HG03135 (cell line): ENCODE results near the gene CRYBA2.

Experiments
- ATAC-seq: cut with Tn5 transposase; IDR thresholded peaks from one replicate; pipeline ENCODE4 v1.9.1; 2021; ENCODE audit warnings: mild to moderate bottlenecking, moderate library complexity; ENCODE audit not compliant: unreplicated experiment

The CRYBA2 gene

DNA sequence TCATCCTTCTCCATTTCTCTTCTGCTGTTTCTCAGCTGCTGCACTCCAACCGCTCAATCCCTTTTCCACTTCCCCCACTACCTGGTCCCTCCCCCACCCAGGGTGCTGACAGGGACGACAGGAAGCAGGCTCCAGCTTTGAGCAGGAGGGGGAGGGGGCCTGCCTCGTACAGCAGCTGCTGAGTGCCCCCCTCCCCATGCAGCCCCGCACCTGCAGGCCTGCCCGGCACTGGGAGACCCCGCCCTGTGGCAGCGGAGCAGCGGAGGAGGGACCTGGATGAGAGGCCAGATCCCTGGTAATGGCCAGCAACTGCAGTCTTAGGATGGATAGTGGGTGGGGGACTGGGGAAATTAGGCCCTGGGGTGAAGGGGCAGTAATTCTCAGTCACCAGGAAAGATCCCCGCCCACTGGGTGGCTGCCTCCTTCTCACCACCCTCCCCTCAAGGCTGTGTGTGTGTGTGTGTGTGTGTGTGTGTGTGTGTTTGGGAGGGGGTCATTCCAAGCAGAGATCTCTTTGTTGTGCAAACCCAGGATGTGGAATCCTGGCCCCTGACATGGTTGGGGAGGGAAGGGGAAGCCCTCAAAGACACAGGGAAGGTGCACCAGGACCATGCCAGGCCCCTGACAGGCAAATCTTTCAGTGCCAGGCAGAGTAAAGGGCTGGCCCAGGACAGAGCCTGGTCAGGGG is 6.8 kb upstream of the CRYBA2 start:
- no peak for ATAC-seq

DNA sequence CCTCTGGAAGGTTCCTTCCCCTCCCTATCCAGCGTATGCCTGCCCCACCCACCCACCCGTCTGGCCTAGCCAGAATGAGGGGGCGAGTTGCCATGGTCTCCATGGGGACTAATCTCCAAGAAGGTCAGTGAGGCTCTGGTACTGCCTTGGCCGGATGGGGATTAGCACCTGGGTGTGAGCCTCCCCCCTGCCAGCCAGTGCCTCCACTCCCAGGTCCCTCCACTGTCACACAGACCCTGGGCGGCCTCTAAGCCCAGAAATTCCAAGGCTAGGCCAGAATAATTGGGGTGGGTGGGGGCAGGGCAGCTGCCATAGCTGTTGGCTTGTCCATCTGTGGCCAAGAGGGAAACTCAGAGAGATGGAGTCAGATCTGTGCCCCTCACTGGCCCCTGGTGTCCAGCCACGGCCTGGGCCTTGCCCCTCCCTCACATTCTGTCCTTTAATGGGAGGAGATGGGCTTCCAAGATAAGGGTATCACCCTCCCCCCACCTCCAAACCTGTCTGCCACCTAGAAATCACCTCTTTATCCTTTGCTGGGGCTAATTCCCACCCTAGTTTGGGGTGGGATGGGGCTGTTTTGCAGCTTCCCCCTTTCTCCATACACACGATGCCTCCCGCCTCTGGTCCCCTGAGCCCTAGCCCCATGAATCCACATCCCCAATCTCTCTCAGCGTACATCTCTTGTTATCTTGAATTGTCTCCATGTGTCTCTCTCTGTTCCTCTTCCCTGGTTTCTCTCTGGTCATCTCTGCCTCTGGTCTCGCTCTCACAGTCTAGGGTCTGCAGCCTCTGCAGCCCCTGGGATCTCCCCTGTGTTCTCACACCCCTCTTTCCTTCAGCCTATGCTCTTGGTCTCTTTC is 6.0 kb upstream of the CRYBA2 start:
- no peak for ATAC-seq

DNA sequence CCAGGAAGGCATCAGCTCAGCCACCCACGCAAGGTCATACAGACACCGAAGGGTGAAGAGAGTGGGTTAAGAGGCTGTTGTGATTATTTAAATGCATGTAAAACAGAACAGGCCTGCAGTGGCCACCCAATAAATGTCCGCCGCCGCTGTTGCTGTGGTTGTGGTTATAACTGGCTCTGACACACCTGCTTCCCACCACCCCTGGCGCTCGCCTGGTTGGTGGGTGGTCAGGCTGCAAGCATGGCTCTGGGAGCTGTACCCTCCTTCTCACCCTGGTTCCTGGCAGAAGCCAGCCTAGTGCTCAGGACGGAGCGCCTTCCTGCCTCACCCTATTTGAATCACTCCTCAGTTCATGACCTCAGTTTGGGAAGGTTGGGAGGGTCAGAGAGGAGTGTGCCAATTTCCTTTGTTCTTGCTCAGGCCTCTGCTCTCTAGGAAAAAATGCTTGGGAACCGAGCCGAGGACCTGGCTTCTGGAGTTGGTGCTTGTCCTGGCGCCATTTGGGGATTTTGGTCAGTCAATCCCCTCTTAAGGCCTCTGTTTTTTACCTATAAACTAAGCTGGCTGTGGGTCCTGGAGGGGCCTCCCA is 5.3 kb upstream of the CRYBA2 start:
- no peak for ATAC-seq

DNA sequence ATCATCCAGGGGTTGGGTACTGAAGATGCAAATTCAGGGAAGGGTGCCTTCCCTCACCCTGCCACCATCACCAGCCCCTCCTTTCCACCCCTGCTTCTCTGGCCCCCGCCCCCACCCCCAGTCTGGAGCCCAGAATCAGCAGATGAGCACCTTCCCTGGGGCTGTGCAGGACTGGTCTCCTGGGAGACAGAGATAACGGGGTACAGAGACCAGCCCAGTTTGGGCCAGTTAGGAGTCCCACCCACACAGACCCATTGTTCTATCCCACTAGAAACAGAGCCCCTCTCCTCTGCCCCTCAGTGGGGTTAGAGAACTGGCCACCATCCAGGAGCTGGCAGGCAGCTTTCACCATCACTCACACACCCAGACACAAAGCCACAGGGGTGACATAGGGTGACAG is 4.5 kb upstream of the CRYBA2 start:
- ATAC-seq: no peak

DNA sequence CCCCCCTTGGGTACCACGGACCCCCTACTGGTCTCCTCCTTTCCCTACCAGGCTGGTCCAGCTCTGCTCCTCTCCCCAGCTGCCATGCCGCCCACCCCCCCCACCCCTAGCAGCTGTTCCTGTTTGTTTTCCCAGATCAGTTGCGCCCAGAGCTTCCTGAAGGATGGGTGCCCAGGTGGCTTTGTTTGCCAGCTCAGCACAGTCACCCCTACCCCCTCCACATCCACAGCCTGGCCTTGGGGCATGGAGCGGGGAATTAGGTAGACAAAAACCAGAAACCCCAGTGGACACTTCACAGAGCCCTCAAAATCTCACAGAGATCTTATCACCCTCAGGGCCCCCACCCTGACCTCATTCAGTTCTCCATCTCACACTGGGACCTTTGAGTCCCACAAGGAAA is 3.7 kb upstream of the CRYBA2 start:
- ATAC-seq: no peak

DNA sequence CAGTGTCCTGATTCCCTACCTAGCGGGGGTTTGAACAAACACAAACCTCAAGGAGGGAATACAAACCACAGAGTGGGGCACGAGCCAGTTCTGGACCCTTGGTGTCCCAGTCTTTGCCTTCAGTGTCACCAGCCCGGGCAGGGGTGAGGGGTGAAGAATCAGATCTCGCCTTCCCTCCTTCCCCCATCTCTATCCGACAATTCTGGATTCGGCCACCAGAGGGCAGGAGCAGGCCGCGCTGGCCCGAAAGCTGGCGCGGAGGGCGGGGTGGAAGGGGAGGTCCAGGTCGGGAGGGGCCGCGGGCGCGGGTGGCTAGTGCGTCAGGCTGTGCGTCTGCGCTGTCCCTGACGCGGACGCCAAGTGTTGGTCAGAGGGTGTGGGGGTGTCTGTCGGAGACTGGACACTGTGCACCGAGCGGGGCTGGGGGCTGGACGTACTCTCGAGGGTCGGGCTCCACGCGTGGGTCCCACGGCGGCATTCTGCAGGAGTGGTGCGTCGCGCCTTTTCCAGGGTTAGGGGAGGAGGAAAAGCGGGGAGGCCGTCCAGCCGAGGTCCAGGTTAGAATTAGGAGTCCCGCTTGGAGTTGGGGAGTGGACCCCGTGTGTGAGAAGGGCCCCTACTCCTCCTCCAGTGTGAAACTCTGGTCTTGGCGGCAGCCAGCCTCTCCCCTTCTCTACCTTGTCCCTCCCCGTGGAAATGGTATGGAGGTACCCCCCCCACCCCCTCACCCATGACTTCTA is 2.9 kb upstream of the CRYBA2 start:
- ATAC-seq: peak; percentile 57

DNA sequence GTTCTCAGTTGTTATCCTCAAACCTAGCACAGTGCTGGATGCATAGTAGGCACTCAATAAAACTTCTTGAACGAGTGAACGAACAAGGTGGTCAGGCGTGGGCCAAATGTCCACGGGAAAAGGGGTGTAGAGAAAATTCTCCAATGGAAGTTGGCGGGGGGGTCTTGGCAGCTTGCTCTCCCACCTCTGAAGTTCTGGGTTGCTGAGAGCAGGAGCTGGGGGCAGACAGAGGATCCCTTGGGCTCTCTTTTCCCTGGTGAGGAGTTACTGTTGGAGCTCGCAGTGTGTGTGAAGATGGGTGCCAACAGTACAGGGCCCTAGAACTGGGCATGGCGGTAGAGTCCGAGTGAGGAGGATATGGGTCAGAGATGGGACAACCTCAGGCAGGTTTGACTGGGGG is 2.3 kb upstream of the CRYBA2 start:
- no peak for ATAC-seq

DNA sequence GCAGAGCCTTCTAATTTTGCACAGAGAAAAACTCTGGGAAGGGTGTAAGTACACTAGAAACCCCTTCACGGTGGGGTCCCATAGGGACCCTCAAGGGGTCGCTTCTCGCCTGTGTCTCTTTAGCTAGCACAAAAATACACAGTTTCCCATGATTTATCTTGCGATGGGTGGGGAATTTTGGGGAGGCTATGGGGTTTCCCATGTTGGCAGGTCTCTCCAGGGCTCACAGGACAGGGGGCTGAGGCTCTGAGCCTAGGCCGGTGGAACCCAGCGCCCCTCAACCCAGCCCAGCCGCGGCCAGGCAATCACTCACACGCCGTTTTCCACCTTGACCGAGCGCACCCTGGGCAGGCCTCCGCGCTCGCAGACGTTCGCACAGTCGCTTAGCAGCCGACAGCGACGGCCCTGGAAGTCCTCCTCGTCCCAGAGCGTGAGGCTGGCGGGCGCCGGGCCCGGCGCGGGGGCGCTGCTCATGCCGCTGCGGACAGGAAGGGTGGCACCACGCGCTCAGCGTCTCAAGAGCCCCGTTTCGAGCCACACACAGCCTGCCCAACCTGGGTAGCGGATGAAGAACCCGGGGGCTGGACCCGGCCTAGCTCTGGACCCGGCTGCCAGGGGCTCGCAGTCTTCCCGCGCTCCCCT is 398 bp downstream of the CRYBA2 start:
- no peak for ATAC-seq

DNA sequence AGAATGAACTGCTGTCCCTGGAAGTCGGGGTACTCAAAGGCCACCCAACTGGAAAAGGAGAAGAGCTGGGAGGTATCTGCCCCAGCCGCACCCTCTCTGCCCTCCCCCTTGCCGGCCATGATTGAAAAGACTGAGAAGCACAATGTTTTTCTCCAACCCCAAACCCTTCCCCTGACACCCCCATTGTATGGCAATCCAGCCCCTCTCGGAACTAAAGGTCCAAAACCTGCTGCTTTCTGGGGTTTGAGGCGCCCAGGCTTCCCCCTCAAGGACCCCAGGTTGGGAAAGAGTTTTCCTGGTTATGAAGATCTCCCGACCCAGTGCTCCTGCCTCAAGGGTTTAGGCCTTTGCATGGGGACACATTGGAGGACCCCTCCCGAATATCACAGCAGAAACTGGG is 1.0 kb downstream of the CRYBA2 start:
- no peak for ATAC-seq

DNA sequence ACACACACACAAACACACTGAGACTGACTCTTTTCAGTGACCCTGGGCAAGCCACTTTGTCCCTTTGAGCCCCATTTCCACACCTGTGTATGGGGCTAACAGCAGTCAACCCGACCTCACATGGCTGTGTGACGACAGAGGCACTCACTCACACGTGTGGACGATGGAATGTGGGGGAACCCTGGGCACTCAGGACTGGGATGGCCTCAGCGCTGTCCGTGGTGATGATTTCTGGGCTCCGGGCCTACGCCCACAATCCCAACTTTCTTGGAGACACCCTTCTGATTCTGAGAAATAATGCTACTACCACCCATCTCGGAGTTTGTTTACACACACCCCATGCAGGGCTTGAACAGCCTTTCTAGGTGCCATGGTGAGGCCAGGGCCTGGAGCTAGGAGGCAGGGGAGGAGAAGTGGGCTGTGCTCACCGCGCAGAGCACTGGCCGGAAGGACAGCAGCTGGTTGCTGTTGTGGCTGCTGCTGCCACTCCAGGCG is 1.5 kb downstream of the CRYBA2 start:
- no peak for ATAC-seq

DNA sequence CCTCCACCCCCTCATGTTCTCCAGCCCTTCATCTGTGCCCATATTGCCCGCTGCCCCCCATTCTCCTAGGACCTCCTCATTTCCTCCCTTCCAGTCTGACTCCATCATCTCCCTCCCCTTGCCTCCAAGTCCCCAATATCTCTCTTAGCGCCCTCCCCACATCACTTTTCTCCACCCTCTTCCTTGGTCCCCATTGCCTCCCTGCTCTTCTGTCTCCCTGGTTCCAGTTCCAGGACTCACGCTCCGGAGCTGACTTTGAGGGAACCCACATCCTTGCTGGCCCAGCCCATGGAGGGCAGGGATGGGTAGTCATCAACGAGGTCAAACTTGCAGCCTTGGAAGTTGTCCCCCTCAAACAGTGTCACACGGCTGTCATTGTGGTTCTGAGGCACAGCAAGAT is 2.6 kb downstream of the CRYBA2 start:
- ATAC-seq: no peak

DNA sequence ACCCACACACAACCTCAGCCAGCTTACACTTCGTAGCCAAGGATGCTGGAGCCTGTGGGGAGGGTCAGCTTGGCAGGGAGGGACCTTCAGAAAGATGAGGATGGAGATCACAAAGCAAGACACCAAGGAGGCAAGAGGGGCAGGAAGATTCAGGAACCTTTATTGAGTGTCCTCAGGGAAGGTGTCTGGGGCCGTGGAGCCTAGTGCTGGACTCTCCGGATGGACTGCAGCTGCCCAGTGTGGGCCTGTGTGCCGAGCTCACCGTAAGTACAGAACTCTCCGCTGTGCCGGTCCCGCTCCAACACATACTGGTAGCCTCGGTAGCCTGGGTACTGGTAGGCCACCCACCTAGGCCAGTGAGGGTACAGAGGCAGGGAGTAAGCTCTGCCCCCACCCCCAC is 3.2 kb downstream of the CRYBA2 start:
- no peak for ATAC-seq

DNA sequence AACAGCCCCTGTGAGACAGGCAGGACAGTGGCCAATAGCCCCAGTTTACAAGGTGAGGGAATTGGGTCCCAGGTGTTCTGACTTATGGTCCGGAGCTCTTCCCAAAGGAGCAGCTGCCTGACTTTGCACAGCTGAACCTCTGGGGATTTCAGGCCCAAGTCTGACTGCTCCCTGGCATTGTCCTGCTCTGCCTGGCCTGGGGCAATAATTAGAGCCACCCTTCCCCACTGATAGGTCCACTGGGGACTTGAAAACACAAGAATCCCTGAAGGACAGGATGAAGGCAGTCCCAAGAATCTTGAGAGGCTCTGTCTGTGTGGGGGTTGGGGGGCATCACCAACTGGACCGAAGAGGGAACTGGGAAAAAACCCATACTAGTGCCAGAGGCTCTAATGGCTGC is 4.6 kb downstream of the CRYBA2 start:
- no peak for ATAC-seq

DNA sequence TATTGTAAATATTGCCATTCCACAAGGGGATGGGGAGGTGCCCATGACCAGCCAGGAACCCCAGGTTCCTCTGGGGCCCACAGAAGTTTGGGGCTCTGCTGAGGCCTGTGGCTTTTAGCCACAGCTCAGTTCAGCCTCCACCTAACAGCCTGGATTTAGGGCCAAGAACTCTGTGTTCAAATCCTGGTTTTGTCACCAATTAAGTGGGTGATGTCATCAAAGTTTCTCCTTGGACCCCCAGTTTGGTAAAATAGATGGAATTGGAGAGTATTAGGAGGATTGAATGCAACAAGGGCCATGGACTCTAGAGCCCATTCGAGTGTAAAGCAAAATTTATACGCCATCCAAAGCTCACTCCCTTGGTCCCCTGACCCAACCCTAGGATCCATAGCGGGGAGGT is 5.1 kb downstream of the CRYBA2 start:
- no peak for ATAC-seq

DNA sequence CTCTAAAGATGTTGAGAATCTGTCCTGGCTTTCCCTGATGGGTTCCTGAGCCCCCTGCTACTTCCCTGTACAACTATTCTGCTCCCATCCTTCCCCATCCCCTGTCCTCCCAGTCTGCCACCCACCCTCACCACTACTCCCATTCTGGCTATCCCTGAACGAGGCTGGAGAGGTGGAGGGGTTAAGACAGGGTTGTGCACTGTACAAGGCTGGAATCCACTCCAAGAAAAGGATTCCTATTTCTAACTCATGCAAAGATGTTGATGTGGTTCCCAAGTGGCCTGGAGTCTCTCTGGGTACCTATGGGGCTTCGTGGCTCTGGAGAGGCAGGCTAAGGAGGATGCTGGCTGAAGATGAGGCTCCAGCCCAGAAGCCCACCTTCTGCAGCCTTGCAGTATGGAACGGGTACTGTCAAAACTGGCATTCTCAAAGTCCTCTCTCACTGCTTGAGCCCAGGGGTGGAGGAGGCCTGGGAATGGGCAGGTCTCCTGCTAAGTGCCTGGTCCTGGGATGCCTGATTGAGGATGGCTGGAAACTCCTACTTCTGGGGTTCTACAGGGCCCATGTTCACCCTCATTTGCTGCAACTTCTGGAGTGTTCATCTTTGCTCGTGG is 7.0 kb downstream of the CRYBA2 start:
- ATAC-seq: no peak

DNA sequence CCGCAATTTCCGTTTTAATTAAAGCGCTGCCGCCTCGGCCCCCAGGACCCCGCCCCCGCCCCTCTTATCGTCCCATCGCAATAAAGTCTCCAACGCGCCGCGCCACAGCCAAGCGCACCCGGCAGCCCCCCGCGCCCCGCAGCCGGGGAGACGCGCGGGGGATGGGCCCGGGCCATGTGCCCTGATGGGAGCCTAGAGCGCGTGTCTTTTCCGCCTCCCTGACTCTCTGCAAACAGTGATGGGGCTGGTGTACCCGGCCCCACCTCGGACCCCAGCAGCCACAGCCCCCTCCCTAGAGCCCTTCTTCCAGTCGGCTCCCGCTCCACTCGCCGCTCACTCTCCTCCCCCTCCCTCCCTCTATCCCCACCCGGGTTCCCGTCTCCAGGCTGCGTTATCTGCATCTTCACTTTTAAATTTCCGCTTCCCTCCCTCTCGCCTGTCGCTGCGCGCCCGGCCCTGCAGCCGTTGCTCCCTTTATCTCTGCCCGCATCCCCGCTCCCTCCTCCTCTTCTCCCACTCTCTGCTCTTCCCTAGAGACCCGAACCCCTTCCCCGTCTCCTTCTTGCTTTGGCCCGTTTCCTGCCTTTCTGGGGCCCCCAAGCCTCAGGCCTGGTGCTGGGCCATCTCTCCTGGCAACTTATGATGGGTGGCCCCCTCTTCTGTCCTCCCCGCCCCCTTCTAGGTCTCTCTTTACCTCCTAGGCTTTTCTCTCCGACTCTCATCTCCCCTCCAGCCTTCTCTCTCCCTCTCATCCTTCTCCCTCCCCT is 7.7 kb downstream of the CRYBA2 start:
- ATAC-seq: no peak

DNA sequence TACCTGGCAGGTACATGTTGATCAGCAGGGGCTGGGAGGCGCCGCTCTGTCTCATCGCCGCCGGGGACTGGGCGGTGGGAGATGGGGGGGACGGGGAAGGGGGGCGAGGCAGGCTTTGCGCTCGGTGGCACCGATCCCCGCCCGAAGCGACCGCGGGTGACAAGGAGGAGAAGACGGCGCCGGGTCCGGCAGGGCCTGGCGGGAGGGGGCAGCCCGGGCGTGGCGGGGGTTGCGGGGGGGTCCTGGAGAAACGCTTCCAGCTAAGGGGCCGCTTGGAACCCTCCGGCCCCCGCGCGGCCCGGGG is 8.2 kb downstream of the CRYBA2 start, which contains the start of gene FEV:
TSS of gene FEV (minus strand) at position 164 of the 304 bp plus-strand sequence. CDS start at position 55, 109 bp downstream.
- ATAC-seq: no peak

DNA sequence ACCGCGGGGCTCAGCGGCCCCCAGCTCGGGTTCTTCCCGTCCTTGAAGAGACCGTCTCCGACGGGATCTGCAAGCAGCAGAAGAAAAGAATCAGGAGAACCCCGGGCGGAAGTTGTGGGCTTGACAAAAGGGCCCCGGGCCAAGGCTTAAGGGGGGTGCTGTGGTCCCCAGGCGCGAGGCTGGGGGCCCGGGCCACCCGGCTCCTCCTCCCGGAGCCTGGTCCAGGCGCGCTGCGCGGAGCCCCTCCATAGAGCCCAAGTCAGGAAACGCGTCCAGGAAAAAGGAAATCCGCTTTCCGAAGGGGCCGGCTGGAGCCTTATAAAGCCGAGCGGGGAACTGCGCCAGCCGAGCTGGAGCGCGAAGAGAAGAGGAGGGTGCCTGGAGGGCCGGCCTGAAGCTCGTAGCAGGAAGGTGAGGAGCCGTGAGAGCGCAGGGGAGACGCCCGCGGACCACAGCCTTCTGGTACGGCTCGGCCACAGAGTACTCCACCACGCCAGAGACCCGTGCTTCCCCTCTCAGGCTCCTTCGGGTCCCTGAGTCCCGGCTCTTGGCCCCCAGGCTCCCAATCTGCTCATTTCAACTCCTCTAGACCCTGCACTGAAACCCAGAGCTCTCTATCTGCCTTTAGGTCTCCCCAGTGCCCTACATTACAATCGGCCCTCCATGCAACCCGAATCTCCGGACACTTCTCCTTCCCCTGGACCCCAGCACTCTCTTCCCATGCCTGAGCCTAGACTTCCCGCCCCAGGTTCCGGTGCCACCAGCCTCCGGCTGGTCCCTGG is 8.8 kb downstream of the CRYBA2 start:
- no peak for ATAC-seq

DNA sequence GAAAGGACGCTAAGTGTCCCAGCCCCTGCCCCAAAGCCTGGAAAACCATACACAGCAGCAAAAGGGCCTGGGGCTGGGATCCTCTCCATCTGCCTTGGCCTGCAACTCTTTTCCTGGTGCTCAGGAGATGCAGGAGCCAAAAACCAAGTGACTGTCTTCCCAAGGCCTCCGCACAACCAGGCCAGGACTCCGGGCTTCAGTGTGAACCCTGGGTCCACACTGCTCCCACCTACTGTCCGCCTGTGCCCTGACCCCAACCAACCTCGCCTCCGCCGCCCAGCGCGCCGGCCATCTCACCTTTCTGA is 9.3 kb downstream of the CRYBA2 start:
- ATAC-seq: no peak
